HUDEP-2 (cell line): Measurements from ENCODE around the gene LSM7.

ENCODE experiments used
- DNase-seq, 76 experiments: peaks; one replicate each; lab custom pipeline; 2025; ENCODE audit not compliant: unreplicated experiment in 76 of 76; lab: John Stamatoyannopoulos, UW

The LSM7 gene

GRCh38 chr19:2328401-2329148 lies at the start of gene LSM7, which contains the start of gene SPPL2B:
TSS of gene LSM7 (minus strand) at chr19:2328586. CDS start at chr19:2328566, 20 bp downstream.
TSS of gene SPPL2B (plus strand) at chr19:2328684. CDS start at chr19:2328710, 26 bp downstream.
- peak in 71 of 76 experiments; percentile 46 to 94 (median 87) for DNase-seq

GRCh38 chr19:2376784-2377519 lies 48.6 kb upstream of the LSM7 start:
- no peak for DNase-seq

GRCh38 chr19:2375353-2376121 lies 47.2 kb upstream of the LSM7 start:
- DNase-seq: no peak

GRCh38 chr19:2374808-2375207 lies 46.4 kb upstream of the LSM7 start:
- peak in 2 of 76 experiments; percentile 16 to 18 for DNase-seq

GRCh38 chr19:2372076-2372612 lies 43.8 kb upstream of the LSM7 start:
- no peak for DNase-seq

- no peak for DNase-seq
Observed at GRCh38 chr19:2371656-2372055, 43.3 kb upstream of the LSM7 start.

- no peak for DNase-seq
Observed at GRCh38 chr19:2365201-2365970, 37.0 kb upstream of the LSM7 start.

GRCh38 chr19:2363419-2363818 lies 35.0 kb upstream of the LSM7 start:
- DNase-seq: no peak

- no peak for DNase-seq
Observed at GRCh38 chr19:2362970-2363300, 34.5 kb upstream of the LSM7 start.

- DNase-seq: no peak
Observed at GRCh38 chr19:2362046-2362969, 33.9 kb upstream of the LSM7 start.

GRCh38 chr19:2361246-2362045 lies 33.1 kb upstream of the LSM7 start:
- no peak for DNase-seq

- DNase-seq: no peak
Observed at GRCh38 chr19:2360833-2361232, 32.4 kb upstream of the LSM7 start.

- DNase-seq: no peak
Observed at GRCh38 chr19:2359992-2360685, 31.8 kb upstream of the LSM7 start, which contains the start of gene TMPRSS9. TSS of gene TMPRSS9 (plus strand) at chr19:2360265. CDS start at chr19:2389786, 29,521 bp downstream.

GRCh38 chr19:2358548-2359173 lies 30.3 kb upstream of the LSM7 start:
- no peak for DNase-seq

- no peak for DNase-seq
Observed at GRCh38 chr19:2357279-2358206, 29.2 kb upstream of the LSM7 start.

- no peak for DNase-seq
Observed at GRCh38 chr19:2356036-2356646, 27.8 kb upstream of the LSM7 start.
